ENCODE measurements around the gene CCDC152.
"Not testable (repeated sequence)": the region's sequence is repeated elsewhere in the genome, so short reads cannot be mapped to it uniquely, and the experiment has no call there.

CCDC152 gene, protein sequence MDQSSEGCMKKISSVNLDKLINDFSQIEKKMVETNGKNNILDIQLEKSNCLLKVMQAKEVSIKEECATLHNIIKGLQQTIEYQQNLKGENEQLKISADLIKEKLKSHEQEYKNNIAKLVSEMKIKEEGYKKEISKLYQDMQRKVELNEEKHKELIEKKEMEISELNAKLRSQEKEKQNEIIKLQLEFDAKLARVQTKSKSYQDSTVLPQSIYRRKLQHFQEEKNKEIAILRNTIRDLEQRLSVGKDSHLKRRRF

GRCh38 chr5:42756606-42757601, at the start of gene CCDC152:
CCDC152 (plus strand) TSS chr5:42756818; CDS start chr5:42759122, 2,304 bp downstream.
- peak; percentile 5 to 28 for DNase-seq (ENCODE audit: low read depth in 1 of 2, low spot score in 1 of 2)

GRCh38 chr5:42715785-42716184, 40.8 kb upstream of the CCDC152 start:
- DNase-seq (ENCODE audit: low read depth in 1 of 2, low spot score in 1 of 2), result no peak

DNA sequence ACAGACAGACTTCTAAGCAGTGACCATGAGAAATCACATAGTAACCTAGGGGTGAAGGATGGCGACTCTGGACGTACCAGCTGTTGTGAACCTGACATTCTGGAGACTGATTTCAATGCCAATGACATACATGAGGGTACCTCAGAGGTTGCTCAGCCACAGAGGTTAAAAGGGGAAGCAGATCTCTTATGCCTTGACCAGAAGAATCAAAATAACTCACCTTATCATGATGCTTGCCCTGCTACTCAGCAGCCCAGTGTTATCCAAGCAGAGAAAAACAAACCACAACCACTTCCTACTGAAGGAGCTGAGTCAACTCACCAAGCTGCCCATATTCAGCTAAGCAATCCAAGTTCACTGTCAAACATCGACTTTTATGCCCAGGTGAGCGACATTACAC, 38.0 kb upstream of the CCDC152 start:
- no peak for DNase-seq (ENCODE audit: low read depth in 1 of 2, low spot score in 1 of 2)

DNA sequence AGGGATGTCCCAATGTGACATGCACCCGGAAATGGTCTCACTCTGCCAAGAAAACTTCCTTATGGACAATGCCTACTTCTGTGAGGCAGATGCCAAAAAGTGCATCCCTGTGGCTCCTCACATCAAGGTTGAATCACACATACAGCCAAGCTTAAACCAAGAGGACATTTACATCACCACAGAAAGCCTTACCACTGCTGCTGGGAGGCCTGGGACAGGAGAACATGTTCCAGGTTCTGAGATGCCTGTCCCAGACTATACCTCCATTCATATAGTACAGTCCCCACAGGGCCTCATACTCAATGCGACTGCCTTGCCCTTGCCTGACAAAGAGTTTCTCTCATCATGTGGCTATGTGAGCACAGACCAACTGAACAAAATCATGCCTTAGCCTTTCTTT, 37.6 kb upstream of the CCDC152 start:
- no peak for DNase-seq (ENCODE audit: low read depth in 1 of 2, low spot score in 1 of 2)

DNA sequence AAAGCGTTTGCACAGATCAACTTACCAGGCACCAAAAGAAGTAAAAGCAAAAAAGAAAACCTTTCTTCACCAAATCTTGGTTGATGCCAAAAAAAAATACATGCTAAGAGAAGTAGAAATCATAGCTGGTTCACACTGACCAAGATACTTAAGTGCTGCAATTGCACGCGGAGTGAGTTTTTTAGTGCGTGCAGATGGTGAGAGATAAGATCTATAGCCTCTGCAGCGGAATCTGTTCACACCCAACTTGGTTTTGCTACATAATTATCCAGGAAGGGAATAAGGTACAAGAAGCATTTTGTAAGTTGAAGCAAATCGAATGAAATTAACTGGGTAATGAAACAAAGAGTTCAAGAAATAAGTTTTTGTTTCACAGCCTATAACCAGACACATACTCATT, 36.4 kb upstream of the CCDC152 start:
- no peak for DNase-seq (ENCODE audit: low read depth in 1 of 2, low spot score in 1 of 2)

DNA sequence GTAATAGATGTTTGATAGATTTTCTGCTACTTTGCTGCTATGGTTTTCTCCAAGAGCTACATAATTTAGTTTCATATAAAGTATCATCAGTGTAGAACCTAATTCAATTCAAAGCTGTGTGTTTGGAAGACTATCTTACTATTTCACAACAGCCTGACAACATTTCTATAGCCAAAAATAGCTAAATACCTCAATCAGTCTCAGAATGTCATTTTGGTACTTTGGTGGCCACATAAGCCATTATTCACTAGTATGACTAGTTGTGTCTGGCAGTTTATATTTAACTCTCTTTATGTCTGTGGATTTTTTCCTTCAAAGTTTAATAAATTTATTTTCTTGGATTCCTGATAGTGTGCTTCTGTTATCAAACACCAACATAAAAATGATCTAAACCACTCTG, 35.1 kb upstream of the CCDC152 start:
- DNase-seq (ENCODE audit: low read depth in 1 of 2, low spot score in 1 of 2), result no peak

- DNase-seq (ENCODE audit: low read depth in 1 of 2, low spot score in 1 of 2), result not testable (repeated sequence)
These were observed 22.0 kb upstream of the CCDC152 start for GRCh38 chr5:42734531-42735058.

GRCh38 chr5:42740920-42741319, 15.7 kb upstream of the CCDC152 start:
- DNase-seq (ENCODE audit: low read depth in 1 of 2, low spot score in 1 of 2), result no peak

DNA sequence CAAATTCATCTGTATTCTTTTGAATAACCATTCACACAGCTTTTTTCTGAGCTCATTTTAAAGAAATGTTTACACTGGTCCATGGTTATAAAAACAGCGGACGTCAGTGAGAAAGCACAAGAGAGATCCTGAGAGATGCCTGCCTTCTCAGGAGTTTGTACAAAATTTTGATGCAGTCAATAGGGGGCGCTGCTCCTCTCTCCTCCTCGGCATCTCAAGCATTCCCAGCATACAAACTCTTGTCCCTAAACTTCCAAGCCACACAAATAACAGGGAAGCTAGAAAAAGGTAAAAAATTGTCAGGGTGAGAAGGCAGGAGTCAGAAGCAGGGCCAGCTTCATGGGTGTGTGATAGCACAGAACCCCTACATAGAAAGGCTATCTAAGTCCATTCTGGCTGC, 11.2 kb upstream of the CCDC152 start:
- DNase-seq (ENCODE audit: low read depth in 1 of 2, low spot score in 1 of 2), result no peak

DNA sequence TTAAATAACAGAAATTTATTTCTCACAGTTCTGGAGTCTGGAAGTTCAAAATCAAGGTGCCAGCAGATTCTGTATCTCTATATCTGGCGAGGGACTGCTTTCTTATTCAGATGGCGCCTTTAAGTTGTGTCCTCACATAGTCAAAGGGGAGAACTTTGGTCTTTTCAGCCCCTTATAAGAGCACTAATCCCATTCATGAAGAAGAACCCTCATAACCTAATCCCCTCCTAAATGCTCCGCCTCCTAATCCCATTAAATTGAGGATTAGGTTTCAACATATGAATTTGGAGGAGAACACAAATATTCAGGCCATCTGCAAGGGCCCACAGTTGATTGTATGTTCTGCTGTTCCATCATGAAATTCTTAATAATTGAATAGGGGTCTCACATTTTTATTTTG, 10.8 kb upstream of the CCDC152 start:
- no peak for DNase-seq (ENCODE audit: low read depth in 1 of 2, low spot score in 1 of 2)

- no peak for DNase-seq (ENCODE audit: low read depth in 1 of 2, low spot score in 1 of 2)
These were observed 7.6 kb upstream of the CCDC152 start for GRCh38 chr5:42749020-42749419.

DNA sequence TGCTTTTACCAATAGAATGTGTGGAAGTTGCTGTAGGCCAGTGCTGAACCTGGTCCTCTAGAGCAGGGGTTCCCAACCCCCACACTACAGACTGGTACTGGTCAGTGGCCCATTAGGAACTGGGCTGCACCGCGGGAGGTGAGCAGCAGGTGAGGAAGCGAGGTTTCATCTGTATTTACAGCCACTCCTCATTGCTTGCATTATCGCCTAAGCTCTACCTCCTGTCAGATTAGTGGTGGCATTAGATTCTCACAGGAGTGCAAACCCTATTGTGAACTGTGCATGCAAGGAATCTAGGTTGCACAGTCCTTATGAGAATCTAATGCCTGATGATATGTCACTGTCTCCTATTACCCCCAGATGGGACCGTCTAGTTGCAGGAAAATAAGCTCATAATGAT, 6.1 kb upstream of the CCDC152 start:
- DNase-seq (ENCODE audit: low read depth in 1 of 2, low spot score in 1 of 2), result no peak

DNA sequence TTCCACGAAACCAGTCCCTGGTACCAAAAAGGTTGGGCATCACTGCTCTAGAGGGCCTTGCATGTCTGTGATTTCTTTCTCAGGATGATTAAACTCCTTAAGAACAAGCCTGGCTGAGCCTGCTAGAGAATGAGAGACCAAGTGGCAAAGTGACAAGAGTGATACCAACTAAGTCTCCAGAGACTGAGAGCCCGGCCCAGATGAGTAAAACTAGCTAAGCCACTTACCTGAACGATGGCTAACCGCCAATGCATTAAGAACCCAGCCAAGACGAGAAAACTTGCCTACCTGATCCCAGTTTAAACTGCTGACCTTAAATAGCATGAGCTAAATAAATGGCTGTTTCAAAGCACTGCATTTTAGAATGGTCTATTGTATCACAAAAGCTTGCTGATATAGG, 5.6 kb upstream of the CCDC152 start:
- DNase-seq (ENCODE audit: low read depth in 1 of 2, low spot score in 1 of 2), result no peak

DNA sequence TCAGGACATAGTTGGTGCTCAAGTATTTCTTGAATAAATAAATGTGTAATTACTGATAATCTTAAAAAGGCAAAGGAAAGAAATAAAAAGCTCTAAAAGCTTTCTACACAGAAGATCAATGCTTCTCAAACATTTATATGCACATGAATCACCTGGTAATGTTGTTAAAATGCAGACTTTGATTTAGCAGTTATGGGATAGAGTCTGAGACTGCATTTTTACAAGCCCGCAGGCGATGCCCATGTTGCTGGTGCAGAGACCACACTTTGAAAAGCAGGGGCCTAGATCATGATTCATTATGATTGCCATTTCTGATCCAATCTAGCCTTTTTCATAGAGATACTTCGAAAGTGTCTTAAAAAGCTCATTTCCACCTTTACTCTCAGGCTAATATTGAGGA, 3.5 kb upstream of the CCDC152 start:
- DNase-seq (ENCODE audit: low read depth in 1 of 2, low spot score in 1 of 2), result no peak

DNA sequence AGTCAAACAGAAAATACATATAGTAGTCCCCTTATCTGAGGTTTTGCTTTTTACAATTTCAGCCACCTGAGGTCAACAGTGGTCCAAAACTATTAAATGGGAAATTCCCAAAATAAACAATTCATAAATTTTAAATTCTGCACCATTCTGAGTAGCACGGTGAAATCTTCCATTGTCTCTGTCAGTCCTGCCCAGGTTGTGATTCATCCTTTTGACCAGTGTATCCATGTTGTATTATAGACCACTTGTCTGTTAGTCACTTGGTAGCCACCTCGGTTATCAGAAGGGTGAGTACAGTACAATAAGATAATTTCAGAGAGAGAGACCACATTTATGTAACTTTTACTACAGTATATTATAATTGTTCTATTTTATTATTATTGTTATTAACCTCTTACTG, 2.8 kb downstream of the CCDC152 start:
- no peak for DNase-seq (ENCODE audit: low read depth in 1 of 2, low spot score in 1 of 2)

- DNase-seq (ENCODE audit: low read depth in 1 of 2, low spot score in 1 of 2), result no peak
These were observed 3.8 kb downstream of the CCDC152 start for GRCh38 chr5:42760426-42760825.

DNA sequence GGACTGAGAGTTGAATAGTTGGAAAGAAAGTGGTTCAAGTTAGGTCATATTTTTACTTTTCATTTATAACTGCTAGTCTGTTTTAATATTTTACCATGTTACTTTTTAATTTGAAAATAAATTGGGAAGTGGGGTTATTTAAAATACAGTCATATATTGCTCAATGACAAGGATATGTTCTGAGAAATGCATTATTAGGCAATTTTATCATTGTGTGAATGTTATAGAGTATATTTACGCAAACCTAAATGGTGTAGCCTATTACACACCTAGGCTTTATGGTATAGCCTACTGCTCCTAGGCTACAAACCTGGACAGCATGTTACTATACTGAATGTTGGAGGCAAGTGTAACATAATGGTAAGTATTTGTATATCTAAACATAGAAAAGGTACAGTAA, 5.2 kb downstream of the CCDC152 start:
- DNase-seq (ENCODE audit: low read depth in 1 of 2, low spot score in 1 of 2), result no peak

- no peak for DNase-seq (ENCODE audit: low read depth in 1 of 2, low spot score in 1 of 2)
These were observed 11.0 kb downstream of the CCDC152 start for GRCh38 chr5:42767491-42768105.

DNA sequence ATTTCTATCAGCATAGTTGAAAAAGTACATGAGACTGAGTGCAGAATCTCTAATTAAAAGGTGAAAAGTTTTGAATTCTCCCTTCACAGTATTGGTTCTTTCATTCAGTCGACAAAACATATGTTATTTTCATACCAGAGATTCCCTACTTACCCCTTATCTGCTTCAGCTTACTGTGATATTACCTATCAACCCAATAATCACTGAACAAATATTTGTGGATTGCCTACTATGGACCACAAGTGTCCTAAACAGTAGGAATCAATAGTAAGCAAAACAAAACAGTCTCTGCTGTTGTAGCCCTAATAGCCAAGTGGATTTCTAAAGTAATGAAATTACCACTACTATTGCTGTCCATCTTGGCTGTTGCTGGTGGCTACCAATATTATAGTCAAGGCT, 11.5 kb downstream of the CCDC152 start:
- no peak for DNase-seq (ENCODE audit: low read depth in 1 of 2, low spot score in 1 of 2)

GRCh38 chr5:42770003-42770402, 13.4 kb downstream of the CCDC152 start:
- DNase-seq (ENCODE audit: low read depth in 1 of 2, low spot score in 1 of 2), result no peak

GRCh38 chr5:42772265-42772993, 15.8 kb downstream of the CCDC152 start:
- no peak for DNase-seq (ENCODE audit: low read depth in 1 of 2, low spot score in 1 of 2)

Measured in stimulated activated CD4-positive, alpha-beta T cell treated with anti-CD3 and anti-CD28 coated beads, Interleukin-15, amount 100 ng/mL, for 1 hour (primary cell).